Mammary epithelial cell (primary cell): Measurements from ENCODE around the gene ADGRD1.
A peak's percentile ranks its signal among the peaks of the same experiment; 100 is the strongest.

ENCODE experiments used
- CTCF ChIP-seq, 2 donors: IDR thresholded peaks in 1 of 2; conservative IDR thresholded peaks in 1 of 2; 2 replicates each; pipeline ENCODE4 v1.5.1; 2011 to 2012; ENCODE audit warnings: inconsistent platforms in 2 of 2, low read length in 2 of 2, mild to moderate bottlenecking in 2 of 2, control low read depth in 1 of 2, low read depth in 1 of 2; ENCODE audit not compliant: insufficient read depth in 1 of 2; ENCODE audit errors: extremely low read depth in 1 of 2
- EZH2 ChIP-seq: IDR thresholded peaks from 2 replicates; pipeline ENCODE4 v1.6.1; 2012; ENCODE audit warnings: low read length, inconsistent platforms, borderline replicate concordance

DNA sequence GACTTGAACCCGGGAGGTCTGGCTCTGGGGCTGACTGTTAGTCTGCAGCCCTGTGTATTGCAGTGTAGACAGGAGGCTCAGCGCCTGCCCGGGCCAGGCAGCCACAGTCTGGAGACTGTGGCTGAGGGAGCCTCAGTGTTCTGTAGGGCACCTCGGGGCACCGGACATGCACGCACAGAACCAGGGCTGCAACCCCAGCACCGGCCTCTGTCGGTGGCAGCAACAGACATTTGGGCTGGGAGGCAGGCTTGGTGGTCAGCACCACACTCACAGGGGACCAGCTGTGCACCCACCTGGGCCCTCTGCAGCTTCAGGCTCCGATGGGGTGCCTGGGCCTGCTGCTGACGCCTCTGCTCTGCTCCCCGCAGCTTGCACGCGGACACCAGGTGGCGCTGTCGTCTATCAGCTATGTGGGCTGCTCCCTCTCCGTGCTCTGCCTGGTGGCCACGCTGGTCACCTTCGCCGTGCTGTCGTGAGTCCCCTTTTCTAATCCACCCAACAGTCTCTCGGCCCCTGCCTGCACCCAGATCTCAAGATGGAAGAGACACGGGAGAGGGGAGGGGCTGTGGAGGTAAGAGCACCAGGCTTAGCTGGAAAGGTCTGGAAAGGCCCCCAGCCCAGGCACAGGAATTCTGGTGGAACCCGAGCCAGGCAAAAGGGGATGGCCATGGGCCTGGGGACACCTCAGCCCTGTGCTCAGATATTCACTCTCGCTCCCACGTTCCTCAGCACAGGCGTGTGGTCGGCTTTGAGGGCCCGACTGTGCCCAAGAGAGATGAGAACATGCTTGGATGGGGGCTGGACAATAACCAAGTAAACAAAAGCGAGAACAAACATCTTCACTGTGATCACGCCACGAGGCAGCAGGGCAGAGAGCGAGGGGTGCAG is 151.0 kb downstream of the ADGRD1 start:
- TF ChIP-seq CTCF (conservative IDR thresholded peaks at IDR 0.05 in 1 of 2, IDR thresholded peaks at IDR 0.05 in 1 of 2; ENCODE audit: extremely low read depth in 1 of 2, insufficient read depth in 1 of 2, low read depth in 1 of 2, low read length in 2 of 2) = peak in 1 of 2 donors; percentile 43
- TF ChIP-seq EZH2 = no peak
